GM21390 (cell line): ENCODE measurements around the gene MIB2.

Source experiments
- ATAC-seq: cut with Tn5 transposase; IDR thresholded peaks from one replicate; pipeline ENCODE4 v1.9.1; 2021; ENCODE audit not compliant: unreplicated experiment

MIB2 gene

DNA sequence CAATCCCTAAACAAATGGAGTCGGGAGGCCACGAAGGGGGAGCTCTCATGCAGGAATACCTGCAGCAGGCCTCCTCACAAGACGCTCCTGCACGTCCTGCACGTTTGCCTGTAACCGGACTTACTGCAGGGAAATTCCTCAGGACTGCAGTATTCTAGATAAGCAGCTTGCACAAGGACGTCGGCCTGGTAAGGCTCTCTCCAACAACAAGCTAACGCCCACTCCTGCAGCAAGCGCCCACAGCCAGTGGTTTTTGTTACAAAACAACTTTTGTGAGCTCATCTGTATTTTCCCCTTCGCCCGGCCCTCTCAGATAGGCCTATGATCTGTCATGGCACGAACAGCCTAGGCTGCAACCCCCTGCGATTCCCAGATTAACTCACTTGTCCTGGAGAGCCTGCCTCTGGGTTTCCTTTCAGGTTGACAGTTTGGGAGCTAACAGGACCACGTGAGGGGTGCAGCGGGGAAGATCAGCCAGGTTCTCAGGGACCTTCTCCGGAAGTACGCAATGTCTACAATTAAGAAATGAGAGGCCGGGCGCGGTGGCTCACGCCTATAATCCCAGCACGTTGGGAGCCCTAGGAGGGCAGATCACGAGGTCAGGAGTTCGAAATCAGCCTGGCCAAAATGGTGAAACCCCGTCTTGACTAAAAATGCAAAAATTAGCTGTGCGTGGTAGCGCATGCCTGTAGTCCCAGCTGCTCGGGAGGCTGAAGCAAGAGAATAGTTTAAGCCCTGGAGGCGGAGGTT lies 921 bp upstream of the MIB2 start:
- no peak for ATAC-seq

DNA sequence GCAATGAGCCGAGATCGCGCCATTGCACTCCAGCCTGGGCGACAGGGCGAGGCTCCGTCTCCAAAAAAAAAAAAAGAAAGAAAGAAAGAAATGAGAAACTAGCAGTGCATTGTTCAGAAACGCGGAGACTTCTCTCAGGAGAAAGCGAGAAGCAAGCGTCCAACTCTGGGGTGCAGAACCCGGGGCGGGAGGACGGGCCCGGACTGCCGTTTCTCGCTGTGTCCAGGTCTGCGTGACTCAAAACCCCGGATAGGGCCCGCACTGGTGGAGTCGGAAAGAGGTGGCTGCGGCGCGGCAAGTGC lies 395 bp upstream of the MIB2 start:
- ATAC-seq: no peak

DNA sequence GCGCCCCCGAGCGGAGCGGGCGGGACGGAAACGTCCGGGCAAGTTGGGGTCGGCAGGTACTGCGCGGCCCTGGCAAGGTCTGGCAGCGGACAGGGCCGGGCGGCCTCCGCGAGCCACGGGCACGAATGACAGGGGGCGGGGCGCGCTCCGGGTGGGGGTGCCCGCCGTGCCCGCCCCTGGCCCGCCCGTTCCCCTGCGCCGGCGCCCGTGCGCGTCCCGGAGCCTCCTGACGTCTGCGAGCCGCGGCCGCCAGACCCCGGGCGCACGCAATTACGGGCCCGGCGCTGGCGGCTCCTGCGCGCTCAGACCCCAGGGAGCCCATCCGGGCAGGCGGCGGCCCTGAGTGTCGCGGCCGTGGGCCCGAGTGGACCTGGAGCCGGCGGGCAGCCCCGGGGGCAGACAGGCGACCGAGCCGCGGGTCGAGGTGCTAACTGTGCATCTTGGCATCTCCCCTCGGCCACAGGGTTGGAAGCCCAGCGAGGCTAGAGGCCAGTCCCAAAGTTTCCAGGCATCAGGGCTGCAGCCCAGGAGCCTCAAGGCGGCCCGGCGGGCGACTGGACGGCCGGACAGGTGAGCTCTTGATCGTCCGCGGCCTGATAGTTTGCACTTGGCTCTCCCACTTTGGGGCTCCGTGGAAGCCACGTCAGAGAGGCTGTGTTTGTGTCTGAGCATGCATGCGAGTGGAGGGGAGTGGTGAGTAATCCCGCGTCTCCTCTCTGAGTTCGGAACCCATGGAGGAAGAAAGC lies 918 bp downstream of the MIB2 start:
- ATAC-seq: peak; percentile 19

DNA sequence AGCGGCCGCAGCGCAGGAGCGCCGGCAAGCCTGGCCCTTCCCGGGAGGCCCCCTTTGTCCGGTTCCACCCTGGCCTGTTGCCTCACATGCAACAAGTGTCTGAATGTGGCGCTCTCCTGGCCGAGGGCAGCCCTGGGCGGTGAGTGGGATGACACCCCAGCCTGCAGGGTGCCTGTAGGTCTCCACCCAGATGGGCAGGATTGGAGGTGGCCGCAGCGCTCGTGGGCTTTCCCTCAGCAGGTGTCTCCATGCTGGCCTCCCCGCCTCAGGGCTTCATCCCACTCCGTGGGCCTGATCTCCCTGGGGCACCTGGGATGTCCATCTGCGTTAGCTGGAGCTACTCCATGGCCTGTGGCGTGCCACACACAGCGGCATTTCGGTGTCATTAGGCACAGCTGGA lies 1.5 kb downstream of the MIB2 start:
- no peak for ATAC-seq

DNA sequence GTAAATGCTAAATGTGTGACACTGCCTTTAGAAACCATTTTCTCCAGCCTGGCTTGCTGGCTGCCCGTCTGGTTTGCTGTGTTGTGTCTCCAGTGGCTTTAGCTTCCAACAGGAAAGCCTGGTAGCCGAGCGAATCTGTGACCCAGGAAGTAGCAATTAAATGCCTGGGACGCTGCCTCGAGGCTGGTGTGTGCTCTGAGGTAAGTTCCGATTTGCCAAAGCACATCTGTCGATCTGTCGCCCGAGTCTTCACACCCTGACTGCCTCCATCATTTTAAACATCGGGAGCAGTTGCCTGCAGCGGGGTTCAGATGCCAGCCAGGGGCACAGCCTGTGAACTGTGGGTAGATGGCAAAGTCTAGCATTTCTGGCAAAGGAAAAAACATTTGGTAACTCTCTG lies 2.2 kb downstream of the MIB2 start:
- ATAC-seq: no peak

DNA sequence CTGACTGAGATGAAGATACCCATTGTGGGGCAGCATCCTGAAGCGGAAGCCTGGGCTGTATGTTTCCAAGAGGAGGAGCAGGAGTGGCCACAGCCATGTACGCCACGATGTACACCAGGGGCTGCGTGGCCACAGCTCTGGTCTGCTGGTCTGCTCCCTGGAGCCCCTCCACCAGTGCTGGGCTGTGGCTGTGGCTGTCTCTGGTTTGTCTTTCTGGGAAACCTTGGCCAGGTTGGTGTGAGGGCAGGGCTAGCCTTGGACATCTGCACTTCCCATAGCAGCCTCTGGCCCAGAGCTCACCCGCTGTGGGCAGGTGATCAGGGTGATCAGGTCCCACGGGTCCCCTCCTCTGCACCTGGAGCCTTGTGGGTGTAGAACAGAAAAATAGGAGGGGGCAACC lies 2.6 kb downstream of the MIB2 start:
- ATAC-seq: no peak

DNA sequence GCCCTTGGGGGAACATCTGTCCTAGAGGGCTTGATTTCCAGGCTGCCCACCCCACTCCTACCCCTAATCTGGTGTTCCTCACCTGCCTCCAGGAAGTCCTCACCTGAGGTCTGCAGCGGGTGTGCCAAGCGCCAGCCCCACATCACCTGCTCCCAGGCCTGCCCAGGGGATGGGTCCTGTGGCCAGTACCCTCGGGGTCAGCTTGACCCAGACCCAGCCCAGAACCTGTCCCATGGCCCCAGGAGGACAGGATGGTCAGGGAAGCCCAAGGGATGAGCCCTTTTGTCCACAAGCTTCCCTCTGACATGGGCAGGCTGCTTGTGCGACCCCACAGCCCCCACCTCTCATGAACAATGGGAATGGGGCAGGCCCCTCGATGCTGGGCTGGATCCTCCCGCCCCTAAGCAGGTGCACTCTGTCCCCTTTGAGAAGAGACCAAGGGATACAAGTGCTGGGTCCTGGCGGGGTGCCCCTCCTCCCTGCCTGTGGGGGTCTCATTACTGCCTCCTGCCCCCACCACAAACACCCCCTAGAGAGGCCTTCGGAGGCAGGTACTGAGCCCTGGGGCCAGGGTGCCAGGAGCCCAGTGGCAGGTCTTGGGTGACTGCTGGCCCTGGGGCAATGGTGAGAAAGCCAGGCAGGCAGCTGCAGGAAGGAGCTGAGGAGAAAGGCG lies 3.2 kb downstream of the MIB2 start:
- no peak for ATAC-seq

DNA sequence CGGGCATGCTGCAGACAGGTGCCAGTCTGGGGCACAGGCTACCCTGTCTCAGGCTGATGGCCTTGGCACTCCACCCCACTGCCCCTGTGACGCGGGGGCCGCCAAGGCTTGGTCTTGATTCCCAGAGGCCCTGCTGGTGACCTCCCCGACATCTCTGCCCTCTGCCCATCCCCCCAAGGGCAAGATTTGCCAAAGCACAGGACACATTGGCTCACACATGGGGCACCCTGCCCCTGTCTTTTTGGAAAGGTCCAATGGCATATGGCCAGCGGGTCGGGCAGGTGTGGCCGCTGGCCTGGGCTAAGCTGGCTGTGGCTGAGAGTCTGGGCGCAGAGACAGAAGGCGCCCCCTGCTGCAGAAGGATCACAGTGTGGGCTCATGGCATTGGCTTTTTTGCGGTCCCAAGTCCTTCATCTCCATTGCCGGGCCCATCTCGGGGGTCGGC lies 4.6 kb downstream of the MIB2 start:
- ATAC-seq: no peak

DNA sequence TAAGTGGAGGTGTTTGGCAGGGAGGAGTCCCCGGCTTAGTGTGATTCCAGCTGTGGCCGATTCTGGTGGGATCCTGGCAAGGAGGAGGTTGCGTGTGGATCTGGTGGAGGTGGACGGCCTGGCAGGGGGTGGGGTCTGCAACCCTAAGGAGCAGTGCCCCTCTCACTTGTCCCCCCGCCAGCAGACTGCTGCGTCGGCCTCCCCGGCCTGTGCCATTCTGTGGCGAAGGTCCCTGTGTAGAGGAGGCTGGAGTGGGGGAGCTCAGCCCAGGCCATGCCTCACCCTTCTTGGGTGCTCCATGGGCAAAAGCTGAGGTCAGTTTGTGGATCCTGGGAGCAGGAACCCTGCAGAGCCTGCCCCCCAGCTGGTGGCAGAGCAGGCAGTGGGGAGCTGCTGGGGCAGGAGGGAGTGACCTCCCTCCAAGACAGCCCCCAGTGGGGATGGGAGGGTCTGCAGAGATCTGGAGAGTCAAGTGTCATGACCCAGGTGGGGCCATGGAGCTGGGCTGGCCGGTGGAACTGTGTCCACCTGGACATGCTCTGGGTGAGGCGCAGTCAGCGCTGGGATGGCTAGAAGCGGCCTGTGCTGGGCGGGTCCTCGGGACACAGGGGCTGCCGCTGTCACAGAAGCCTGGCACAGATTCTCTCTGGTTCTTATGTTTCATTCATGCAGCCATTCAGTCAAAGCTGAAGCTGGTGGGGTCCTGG lies 5.3 kb downstream of the MIB2 start:
- no peak for ATAC-seq

DNA sequence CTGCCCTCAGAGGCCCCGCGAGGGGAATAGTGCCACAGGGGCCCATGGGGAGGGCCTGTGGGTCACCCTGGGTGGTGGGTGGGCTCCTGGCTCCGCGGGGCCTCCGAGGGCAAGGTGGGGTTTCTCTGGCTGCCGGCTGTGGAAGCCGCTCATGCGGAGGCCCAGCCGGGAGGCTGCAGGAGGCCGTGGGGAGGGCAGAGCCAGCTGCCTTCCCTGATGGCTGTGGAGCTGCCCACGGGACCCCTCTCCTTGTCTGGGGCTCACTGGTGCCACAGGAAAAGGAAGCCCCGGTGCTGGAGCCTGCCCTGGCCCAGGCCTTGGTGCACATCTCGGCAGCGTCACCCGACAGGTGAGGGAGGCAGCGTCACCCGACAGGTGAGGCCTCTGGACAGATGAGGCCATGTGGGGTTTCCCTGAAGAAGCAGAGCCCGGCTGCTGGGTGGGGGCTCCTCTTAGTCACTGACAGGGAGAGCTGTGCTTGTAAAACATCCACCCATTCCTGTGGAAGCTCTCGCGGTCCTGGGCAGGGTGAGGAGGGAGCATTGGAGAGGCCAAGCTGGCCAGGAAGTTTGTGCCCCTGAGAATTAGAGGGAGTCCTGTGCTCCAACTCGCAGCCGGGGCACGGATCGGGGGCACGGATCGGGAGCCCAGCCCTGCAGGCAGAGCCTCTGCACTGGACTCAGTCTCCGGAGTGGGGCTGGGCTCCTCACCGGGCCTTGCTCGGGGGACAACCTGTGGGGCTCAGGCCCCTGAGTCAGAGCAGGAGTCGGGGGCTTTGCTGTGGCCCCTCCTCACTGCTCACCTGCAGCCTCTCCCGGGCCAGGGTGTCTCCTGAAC lies 6.1 kb downstream of the MIB2 start:
- no peak for ATAC-seq

DNA sequence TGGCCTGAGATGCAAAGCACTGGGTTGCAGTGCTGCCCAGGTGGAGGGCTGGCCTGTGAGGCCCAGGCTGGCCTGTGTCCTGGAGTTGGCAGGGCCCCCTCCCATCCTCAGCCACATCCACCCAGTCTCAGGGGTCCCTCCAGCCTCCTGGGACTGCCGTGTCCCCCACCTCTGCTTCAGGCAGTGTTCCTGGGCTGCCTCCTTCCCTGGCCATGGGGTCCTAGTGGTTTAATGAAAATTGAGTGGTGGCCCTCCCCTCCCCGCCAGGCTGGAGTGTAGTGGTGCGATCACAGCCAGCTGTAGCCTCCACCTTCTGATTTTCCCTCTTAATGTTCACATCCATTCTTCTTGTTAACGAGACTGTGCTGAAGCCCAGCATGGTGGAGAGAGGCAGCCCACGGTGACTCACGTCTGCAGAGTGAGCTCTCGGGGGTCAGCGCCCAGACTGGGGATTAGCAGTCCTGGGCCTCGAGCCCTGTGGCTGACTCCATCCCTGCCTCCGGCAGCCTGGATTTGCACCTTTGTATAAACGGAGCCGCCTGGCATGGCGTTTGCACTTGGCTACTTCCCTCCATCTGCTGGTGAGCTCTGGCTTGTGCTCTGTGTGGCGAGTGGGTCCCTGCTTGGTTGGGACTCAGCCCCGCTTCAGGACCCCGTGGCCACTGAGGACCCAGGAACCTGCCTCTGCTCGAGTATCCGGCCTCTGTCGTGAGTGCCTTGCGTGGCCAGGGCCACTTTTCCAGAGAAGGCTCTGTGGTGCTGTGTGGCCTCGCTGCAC lies 6.9 kb downstream of the MIB2 start:
- ATAC-seq: no peak

DNA sequence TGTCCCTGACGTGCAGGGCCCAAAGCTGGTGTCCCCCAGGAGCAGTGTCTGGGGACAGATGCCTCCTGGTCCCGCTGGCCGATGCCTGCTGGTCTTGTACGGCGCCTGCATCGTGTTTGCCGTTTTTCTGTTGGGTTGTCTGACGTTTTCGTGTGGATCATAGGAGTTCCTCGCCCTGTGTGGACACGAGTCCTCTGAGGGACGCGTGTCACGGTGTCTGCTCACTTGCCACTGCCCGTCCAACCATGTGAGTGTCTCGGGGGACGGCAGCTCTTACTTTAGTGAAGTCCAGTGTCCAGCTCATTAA lies 7.4 kb downstream of the MIB2 start:
- no peak for ATAC-seq

DNA sequence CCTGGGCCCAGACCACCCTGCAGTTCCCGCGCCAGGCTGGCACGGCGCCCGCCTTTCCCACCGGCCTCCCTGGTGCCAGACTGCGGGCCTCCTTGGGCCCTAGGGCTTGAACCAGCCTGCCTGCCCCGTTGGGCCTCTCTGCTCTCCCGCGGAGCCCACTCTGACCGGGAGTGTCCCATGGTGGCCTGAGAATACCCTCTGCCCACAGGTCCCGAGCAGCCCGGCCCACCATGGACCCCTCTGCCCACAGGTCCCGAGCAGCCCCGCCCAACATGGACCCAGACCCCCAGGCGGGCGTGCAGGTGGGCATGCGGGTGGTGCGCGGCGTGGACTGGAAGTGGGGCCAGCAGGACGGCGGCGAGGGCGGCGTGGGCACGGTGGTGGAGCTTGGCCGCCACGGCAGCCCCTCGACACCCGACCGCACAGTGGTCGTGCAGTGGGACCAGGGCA lies 7.9 kb downstream of the MIB2 start:
- ATAC-seq: no peak

DNA sequence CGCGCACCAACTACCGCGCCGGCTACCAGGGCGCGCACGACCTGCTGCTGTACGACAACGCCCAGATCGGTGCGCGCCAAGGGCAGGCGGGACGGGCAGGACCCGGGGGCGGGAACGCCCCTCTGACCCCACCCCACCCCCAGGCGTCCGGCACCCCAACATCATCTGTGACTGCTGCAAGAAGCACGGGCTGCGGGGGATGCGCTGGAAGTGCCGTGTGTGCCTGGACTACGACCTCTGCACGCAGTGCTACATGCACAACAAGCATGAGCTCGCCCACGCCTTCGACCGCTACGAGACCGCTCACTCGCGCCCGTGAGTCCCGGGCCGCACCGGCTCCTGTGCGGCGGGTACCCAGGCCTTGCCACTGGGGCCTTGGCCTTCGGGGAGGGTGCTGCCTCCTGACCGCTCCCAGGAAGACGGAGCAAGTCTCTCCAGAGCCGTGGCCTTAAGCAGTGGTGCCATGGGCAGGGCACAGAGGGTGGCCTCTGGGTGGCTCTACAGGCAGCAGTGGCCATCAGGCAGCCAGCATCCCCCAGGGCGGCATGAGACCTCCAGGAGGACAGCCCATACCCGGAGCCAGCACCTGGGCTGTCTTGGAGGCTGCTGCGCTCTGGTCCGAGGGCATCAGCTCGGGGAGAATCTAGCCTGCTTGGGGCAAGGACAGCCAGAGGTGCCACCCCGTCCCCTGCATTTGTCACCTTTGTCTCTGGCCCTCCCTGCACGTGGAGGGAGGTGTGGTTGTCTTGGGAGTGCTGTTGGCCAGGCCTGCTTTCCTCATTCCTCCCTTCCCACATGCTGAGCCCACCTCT lies 8.5 kb downstream of the MIB2 start:
- no peak for ATAC-seq

DNA sequence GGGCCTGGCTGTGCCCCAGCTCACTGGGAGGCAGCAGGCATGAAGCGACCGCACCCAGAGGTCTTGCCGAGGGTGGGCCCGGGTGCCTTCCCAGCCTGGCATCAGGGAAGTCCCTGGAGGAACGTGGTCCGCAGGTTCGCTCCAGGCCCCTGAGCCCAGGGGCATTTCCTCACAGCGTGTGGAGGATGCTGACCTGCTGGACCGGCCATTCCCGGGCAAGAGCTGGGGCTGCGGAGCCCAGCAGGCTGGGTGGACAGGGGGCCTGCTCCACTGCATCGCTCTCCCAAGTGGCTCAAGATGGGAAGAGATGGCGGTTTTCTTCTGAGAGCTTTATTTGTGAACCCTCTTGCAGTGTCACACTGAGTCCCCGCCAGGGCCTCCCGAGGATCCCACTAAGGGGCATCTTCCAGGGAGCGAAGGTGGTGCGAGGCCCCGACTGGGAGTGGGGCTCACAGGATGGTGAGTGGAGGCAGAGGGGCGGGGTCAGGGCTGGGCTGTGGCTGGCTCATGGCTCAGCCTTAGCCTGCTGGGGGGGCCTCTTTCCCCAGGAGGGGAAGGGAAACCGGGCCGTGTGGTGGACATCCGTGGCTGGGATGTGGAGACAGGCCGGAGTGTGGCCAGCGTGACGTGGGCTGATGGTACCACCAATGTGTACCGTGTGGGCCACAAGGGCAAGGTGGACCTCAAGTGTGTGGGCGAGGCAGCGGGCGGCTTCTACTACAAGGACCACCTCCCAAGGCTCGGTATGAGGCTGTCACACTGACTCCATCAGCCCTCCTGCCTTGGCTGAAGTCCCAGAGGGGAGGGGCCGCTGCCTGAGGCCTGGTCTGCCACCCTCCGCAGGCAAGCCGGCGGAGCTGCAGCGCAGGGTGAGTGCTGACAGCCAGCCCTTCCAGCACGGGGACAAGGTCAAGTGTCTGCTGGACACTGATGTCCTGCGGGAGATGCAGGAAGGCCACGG lies 9.4 kb downstream of the MIB2 start:
- ATAC-seq: no peak

DNA sequence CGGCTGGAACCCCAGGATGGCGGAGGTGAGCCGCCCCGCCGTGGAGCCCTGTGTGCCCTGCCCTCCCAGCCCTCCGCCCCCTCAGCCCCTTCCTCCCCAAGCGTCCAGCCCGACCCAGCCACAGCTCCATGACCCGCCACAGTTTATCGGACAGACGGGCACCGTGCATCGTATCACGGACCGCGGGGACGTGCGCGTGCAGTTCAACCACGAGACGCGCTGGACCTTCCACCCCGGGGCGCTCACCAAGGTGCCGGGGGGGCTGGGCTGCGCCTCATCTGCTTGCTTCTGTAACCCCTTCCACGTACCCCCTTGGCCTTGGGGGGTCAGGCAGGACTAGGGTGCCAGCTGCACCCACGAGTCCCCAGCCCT lies 10.1 kb downstream of the MIB2 start:
- ATAC-seq: no peak

DNA sequence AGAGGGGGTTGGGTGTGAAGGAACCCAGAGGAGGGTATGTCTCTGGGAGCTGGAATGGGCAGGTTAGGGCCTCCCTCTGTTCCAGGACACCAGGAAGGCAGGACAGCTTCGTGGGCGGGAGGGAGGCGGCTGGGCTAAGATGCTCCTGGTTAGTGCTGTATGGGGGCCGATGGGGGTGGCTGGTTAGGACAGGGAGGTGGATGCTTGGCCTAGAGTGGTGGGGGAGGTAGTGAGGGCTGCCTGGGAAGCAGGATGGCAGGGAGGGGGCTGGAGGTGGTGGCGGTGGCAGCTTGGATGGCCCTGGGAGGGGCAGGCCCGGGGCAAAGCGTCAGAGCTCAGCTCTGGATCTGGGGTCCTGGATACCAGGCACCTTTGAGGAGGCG lies 10.5 kb downstream of the MIB2 start:
- no peak for ATAC-seq
